Measurements from ENCODE around the gene ARID1A.

- TF ChIP-seq CTCF (IDR thresholded peaks at IDR 0.05; ENCODE audit: borderline replicate concordance, extremely low read depth, low read length, poor library complexity, severe bottlenecking) (no peak), EZH2 (IDR thresholded peaks at IDR 0.05; ENCODE audit: borderline replicate concordance, low read depth, low read length, severe bottlenecking) (no peak)
Observed at GRCh38 chr1:26758358-26758757, 62.5 kb downstream of the ARID1A start.
